PC-3 (cell line): ENCODE results near the gene ESR1.

Experiments used
- EZH2 ChIP-seq: fragments of 300-600 bp; sonication (generic); IDR thresholded peaks from one replicate; pipeline ENCODE4 v1.6.1; 2017; ENCODE audit warnings: antibody characterized with exemption, mild to moderate bottlenecking, low read length; ENCODE audit not compliant: unreplicated experiment
- TF ChIP-seq, protein P1 (sequence below): fragments of 300-600 bp; sonication (generic); conservative IDR thresholded peaks from 2 replicates; pipeline ENCODE4 v1.5.1; 2017; ENCODE audit warnings: antibody characterized with exemption, low read depth, mild to moderate bottlenecking, low read length

GRCh38 chr6:152129691-152130151 lies 322.2 kb downstream of the ESR1 start:
- TF ChIP-seq, protein P1, sequence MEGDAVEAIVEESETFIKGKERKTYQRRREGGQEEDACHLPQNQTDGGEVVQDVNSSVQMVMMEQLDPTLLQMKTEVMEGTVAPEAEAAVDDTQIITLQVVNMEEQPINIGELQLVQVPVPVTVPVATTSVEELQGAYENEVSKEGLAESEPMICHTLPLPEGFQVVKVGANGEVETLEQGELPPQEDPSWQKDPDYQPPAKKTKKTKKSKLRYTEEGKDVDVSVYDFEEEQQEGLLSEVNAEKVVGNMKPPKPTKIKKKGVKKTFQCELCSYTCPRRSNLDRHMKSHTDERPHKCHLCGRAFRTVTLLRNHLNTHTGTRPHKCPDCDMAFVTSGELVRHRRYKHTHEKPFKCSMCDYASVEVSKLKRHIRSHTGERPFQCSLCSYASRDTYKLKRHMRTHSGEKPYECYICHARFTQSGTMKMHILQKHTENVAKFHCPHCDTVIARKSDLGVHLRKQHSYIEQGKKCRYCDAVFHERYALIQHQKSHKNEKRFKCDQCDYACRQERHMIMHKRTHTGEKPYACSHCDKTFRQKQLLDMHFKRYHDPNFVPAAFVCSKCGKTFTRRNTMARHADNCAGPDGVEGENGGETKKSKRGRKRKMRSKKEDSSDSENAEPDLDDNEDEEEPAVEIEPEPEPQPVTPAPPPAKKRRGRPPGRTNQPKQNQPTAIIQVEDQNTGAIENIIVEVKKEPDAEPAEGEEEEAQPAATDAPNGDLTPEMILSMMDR: no peak
- no peak for TF ChIP-seq EZH2
